Aortic smooth muscle cell (primary cell): Measurements from ENCODE around the gene HSPH1. TPM values are rescaled to one million over a fixed set of nuclear protein-coding genes. Genes with fewer than 3 reads are reported as not detected.

Experiments used
- total RNA-seq: library from RNA; depleted of rRNA; stranded (reverse); fragments of >200 nt; gene quantifications from 2 replicates; pipeline ENCODE4 v1.2.3, GENCODE V29; 2014

Gene HSPH1
- 27.6 and 39.9 TPM in 2 replicates for total RNA-seq

GRCh38 chr13:31161557-31162150 is at the start of gene HSPH1:
Gene HSPH1, minus strand, starts transcription at chr13:31161904. Its CDS starts 322 bp downstream, at chr13:31161582.

GRCh38 chr13:31199849-31200636 is 38.3 kb upstream of the HSPH1 start, which contains the start of gene B3GLCT:
Gene B3GLCT, plus strand, starts transcription at chr13:31199975. Its CDS starts 110 bp downstream, at chr13:31200085.

Other genes starting within 250 kb of the HSPH1 start
- gene TEX26, start 229.2 kb downstream of the HSPH1 start, total RNA-seq, result 0.25 TPM in 1 of 2 replicates, not detected in the other
- gene B3GLCT, start 38.1 kb upstream of the HSPH1 start, total RNA-seq, result 12.1 and 12.2 TPM in 2 replicates